RPMI7951 (cell line): ENCODE measurements around the gene OTP. TPM values are rescaled to one million over a fixed set of nuclear protein-coding genes. Genes with fewer than 3 reads are reported as not detected.
"Not testable (repeated sequence)": the region's sequence is repeated elsewhere in the genome, so short reads cannot be mapped to it uniquely, and the experiment has no call there.

ENCODE experiments used
- DNase-seq: peaks from one replicate; pipeline ENCODE4 v3.0.0-alpha.2; 2012; ENCODE audit warnings: low read depth
- total RNA-seq: library from RNA; depleted of rRNA; stranded (reverse); fragments of >200 nt; shearing (Covaris generic); gene quantifications from 2 replicates; pipeline ENCODE4 v1.2.3, GENCODE V29; 2014; rRNA removed

OTP gene
- total RNA-seq, 1 experiment from 2014 or later, result not detected

- DNase-seq, result not testable (repeated sequence)
Measured at GRCh38 chr5:77608927-77609326, 29.6 kb downstream of the OTP start.

- no peak for DNase-seq
Measured at GRCh38 chr5:77607324-77607723, 31.2 kb downstream of the OTP start.

- DNase-seq, result no peak
Measured at GRCh38 chr5:77606279-77606678, 32.2 kb downstream of the OTP start.

- DNase-seq, result no peak
Measured at GRCh38 chr5:77599679-77600078, 38.8 kb downstream of the OTP start.

GRCh38 chr5:77590347-77590746 is 48.2 kb downstream of the OTP start:
- DNase-seq, result no peak

- DNase-seq, result no peak
Measured at GRCh38 chr5:77588175-77588574, 50.3 kb downstream of the OTP start.

GRCh38 chr5:77586101-77586500 is 52.4 kb downstream of the OTP start:
- no peak for DNase-seq

GRCh38 chr5:77582143-77582542 is 56.4 kb downstream of the OTP start:
- DNase-seq, result not testable (repeated sequence)

Other genes starting within 250 kb of the OTP start
- 129 and 141 TPM in 2 replicates for gene WDR41, start 146.4 kb downstream of the OTP start, total RNA-seq
- gene TBCA, start 137.6 kb upstream of the OTP start, total RNA-seq, result 122 and 131 TPM in 2 replicates